H1 (cell line): Measurements from ENCODE around the gene LPCAT1. TPM values are rescaled to one million over a fixed set of nuclear protein-coding genes. Genes with fewer than 3 reads are reported as not detected.

Experiments
- CTCF ChIA-PET: fragments of 300-600 bp; sonication (Branson Sonifier 250); formaldehyde crosslinking; loops from one replicate; lab custom pipeline; 2021; ENCODE audit not compliant: partially characterized antibody; lab: Charles Lee
- POLR2A ChIA-PET: fragments of 300-600 bp; sonication (Branson Sonifier 250); formaldehyde crosslinking; loops from one replicate; lab custom pipeline; 2021; ENCODE audit warnings: inconsistent platforms; ENCODE audit not compliant: partially characterized antibody; lab: Charles Lee
- DNase-seq, 2 experiments: peaks; one replicate each; pipeline versions ENCODE4 v3.0.0 to v3.0.0-alpha.2; 2010 to 2022; ENCODE audit warnings: low spot score in 2 of 2, low read depth in 1 of 2, mixed read lengths in 1 of 2
- FAIRE-seq: peaks from 2 replicates; lab custom pipeline; 2011; peaks lifted over from hg19 to GRCh38; lab: Jason Lieb, UNC
- H2AFZ ChIP-seq: 2 replicates; pipeline ENCODE4 v1.8.1; 2012; ENCODE audit warnings: low read length, inconsistent platforms
- H2AK5ac ChIP-seq: 2 replicates; pipeline ENCODE4 v1.6.1; 2013; ENCODE audit warnings: low read depth, low read length
- H2BK120ac ChIP-seq: replicated peaks from 2 replicates; pipeline ENCODE3; 2013; ENCODE audit warnings: low read depth, low read length, inconsistent platforms
- H2BK12ac ChIP-seq: 2 replicates; pipeline ENCODE4 v1.6.1; 2013; ENCODE audit warnings: low read depth, low read length
- H2BK15ac ChIP-seq: 2 replicates; pipeline ENCODE4 v1.6.1; 2013; ENCODE audit warnings: low read length
- H2BK20ac ChIP-seq: 2 replicates; pipeline ENCODE4 v1.6.1; 2013; ENCODE audit warnings: low read length
- H2BK5ac ChIP-seq: 2 replicates; pipeline ENCODE4 v1.6.1; 2013; ENCODE audit warnings: low read depth, low read length
- H3K14ac ChIP-seq: 2 replicates; pipeline ENCODE4 v1.6.1; 2013; ENCODE audit warnings: inconsistent platforms; ENCODE audit not compliant: insufficient read length
- H3K18ac ChIP-seq: 2 replicates; pipeline ENCODE4 v1.6.1; 2013; ENCODE audit warnings: low read length; ENCODE audit errors: extremely low read depth
- H3K23ac ChIP-seq: 2 replicates; pipeline ENCODE4 v1.6.1; 2013; ENCODE audit warnings: inconsistent platforms; ENCODE audit not compliant: insufficient read length
- H3K23me2 ChIP-seq: 2 replicates; pipeline ENCODE4 v1.6.1; 2013; ENCODE audit warnings: low read depth, low read length
- H3K27ac ChIP-seq: 2 replicates; pipeline ENCODE4 v1.6.1; 2011; ENCODE audit warnings: low read depth, low read length, inconsistent platforms
- H3K27me3 ChIP-seq, 4 experiments: replicated peaks in 1 of 4; 1 replicate in 1 of 4; 2 replicates in 3 of 4; pipeline versions ENCODE4 v1.6.1 to v1.8.1; 2011 to 2013; ENCODE audit warnings: low read length in 3 of 4, mild to moderate bottlenecking in 3 of 4, inconsistent platforms in 2 of 4, mixed read lengths in 2 of 4, moderate library complexity in 1 of 4; ENCODE audit not compliant: control insufficient read depth in 3 of 4, insufficient read depth in 3 of 4; ENCODE audit errors: extremely low read depth in 1 of 4
- H3K36me3 ChIP-seq, 4 experiments: 2 replicates each; pipeline versions ENCODE4 v1.6.1 to v1.8.1; 2011 to 2013; ENCODE audit warnings: mild to moderate bottlenecking in 4 of 4, low read length in 3 of 4, moderate library complexity in 2 of 4, control low read depth in 1 of 4, inconsistent platforms in 1 of 4; ENCODE audit not compliant: insufficient read depth in 4 of 4, control insufficient read depth in 2 of 4
- H3K4ac ChIP-seq: replicated peaks from 2 replicates; pipeline ENCODE3; 2013; ENCODE audit warnings: low read length, low read depth, mixed read lengths, inconsistent platforms; ENCODE audit not compliant: insufficient read length
- H3K4me1 ChIP-seq, 4 experiments: replicated peaks in 1 of 4; 1 replicate in 1 of 4; 2 replicates in 3 of 4; pipeline versions ENCODE4 v1.6.1 to v1.8.1; 2011 to 2013; ENCODE audit warnings: low read length in 3 of 4, inconsistent platforms in 2 of 4, mixed read lengths in 1 of 4; ENCODE audit not compliant: insufficient read depth in 4 of 4, control insufficient read depth in 3 of 4
- H3K4me2 ChIP-seq, 2 experiments: 2 replicates each; pipeline versions ENCODE4 v1.6.1 to v1.8.1; 2011 to 2013; ENCODE audit warnings: low read depth in 2 of 2, low read length in 2 of 2, control low read depth in 1 of 2, inconsistent platforms in 1 of 2, mild to moderate bottlenecking in 1 of 2; ENCODE audit not compliant: insufficient read depth in 1 of 2
- H3K4me3 ChIP-seq, 4 experiments: fragments of 200-600, 300-600 bp in 1 of 4; sonication (generic), shearing (Covaris generic), sonication (Bioruptor Twin) in 1 of 4; 2 replicates each; pipeline versions ENCODE4 v1.5.1 to v1.8.1; 2011 to 2016; ENCODE audit warnings: low read length in 4 of 4, low read depth in 3 of 4, control low read depth in 2 of 4, inconsistent platforms in 2 of 4, mild to moderate bottlenecking in 2 of 4, mixed read lengths in 1 of 4, moderate library complexity in 1 of 4; ENCODE audit not compliant: insufficient read depth in 2 of 4; ENCODE audit errors: extremely low read depth in 1 of 4
- H3K56ac ChIP-seq: replicated peaks from 2 replicates; pipeline ENCODE3; 2013; ENCODE audit warnings: low read depth, mild to moderate bottlenecking, mixed read lengths, low read length, inconsistent platforms; ENCODE audit not compliant: insufficient read length
- H3K79me1 ChIP-seq: 2 replicates; pipeline ENCODE4 v1.6.1; 2013; ENCODE audit warnings: low read depth, low read length, control low read depth
- H3K79me2 ChIP-seq, 2 experiments: 2 replicates each; pipeline versions ENCODE4 v1.6.1 to v1.8.1; 2012 to 2013; ENCODE audit warnings: low read length in 2 of 2, mild to moderate bottlenecking in 2 of 2, inconsistent platforms in 1 of 2; ENCODE audit not compliant: insufficient read depth in 2 of 2, control insufficient read depth in 1 of 2
- H3K9ac ChIP-seq, 4 experiments: replicated peaks in 1 of 4; 1 replicate in 1 of 4; 2 replicates in 3 of 4; pipeline versions ENCODE4 v1.6.1 to v1.8.1; 2011 to 2013; ENCODE audit warnings: low read depth in 3 of 4, low read length in 3 of 4, control low read depth in 2 of 4, mild to moderate bottlenecking in 2 of 4, moderate library complexity in 2 of 4, inconsistent platforms in 1 of 4; ENCODE audit errors: extremely low read depth in 1 of 4
- H3K9me3 ChIP-seq, 2 experiments: 2 replicates each; pipeline versions ENCODE4 v1.6.1 to v1.8.1; 2012 to 2013; ENCODE audit warnings: mild to moderate bottlenecking in 2 of 2, moderate library complexity in 2 of 2, control low read depth in 1 of 2, inconsistent platforms in 1 of 2, low read depth in 1 of 2, low read length in 1 of 2, mixed read lengths in 1 of 2; ENCODE audit not compliant: insufficient read depth in 2 of 2
- H4K20me1 ChIP-seq, 2 experiments: replicated peaks in 1 of 2; 2 replicates each; pipeline versions ENCODE3 to v1.8.1; 2011 to 2013; ENCODE audit warnings: inconsistent platforms in 2 of 2, low read length in 2 of 2, mild to moderate bottlenecking in 1 of 2; ENCODE audit not compliant: insufficient read depth in 2 of 2, control insufficient read depth in 1 of 2
- H4K5ac ChIP-seq: 2 replicates; pipeline ENCODE4 v1.6.1; 2013; ENCODE audit warnings: low read length, low read depth, mixed read lengths, inconsistent platforms; ENCODE audit not compliant: insufficient read length
- H4K8ac ChIP-seq: 2 replicates; pipeline ENCODE4 v1.8.0; 2013; ENCODE audit warnings: mild to moderate bottlenecking, moderate library complexity, low read length, inconsistent platforms; ENCODE audit not compliant: insufficient read depth; ENCODE audit errors: extremely low read depth
- H4K91ac ChIP-seq: replicated peaks from 2 replicates; pipeline ENCODE3; 2013; ENCODE audit warnings: low read length, mixed read lengths, inconsistent platforms; ENCODE audit not compliant: insufficient read length
- CBX5 ChIP-seq: fragments of 300-800, 300-1000 bp; sonication (generic); IDR thresholded peaks from 2 replicates; pipeline ENCODE4 v1.7.1; 2016; ENCODE audit warnings: antibody characterized with exemption, low read length, low read depth
- CHD2 ChIP-seq: IDR thresholded peaks from 2 replicates; pipeline ENCODE4 v1.6.1; 2012; ENCODE audit warnings: low read length, improper control_type of control experiment
- HDAC6 ChIP-seq: IDR thresholded peaks from one replicate; pipeline ENCODE4 v1.7.1; 2012; ENCODE audit warnings: low read depth, mild to moderate bottlenecking, inconsistent platforms, low read length, moderate library complexity
- KDM1A ChIP-seq: fragments of 200-600, 300-600 bp; sonication (generic); IDR thresholded peaks from 2 replicates; pipeline ENCODE4 v1.7.1; 2016; ENCODE audit warnings: mild to moderate bottlenecking, low read length, borderline replicate concordance
- KDM4A ChIP-seq: IDR thresholded peaks from one replicate; pipeline ENCODE4 v1.7.1; 2012; ENCODE audit warnings: low read depth, mild to moderate bottlenecking, moderate library complexity, low read length, inconsistent platforms; ENCODE audit not compliant: severe bottlenecking
- NRF1 ChIP-seq: IDR thresholded peaks from 2 replicates; pipeline ENCODE4 v1.6.1; 2011; ENCODE audit warnings: mild to moderate bottlenecking, low read depth, low read length, improper control_type of control experiment
- PHF8 ChIP-seq: fragments of 200-600 bp; sonication (generic); conservative IDR thresholded peaks from 2 replicates; pipeline ENCODE4 v1.7.1; 2012; ENCODE audit warnings: low read depth, mild to moderate bottlenecking, inconsistent platforms, low read length, moderate library complexity
- POLR2A ChIP-seq, 2 experiments: IDR thresholded peaks; 1 replicate in 1 of 2; 2 replicates in 1 of 2; pipeline ENCODE4 v1.6.1; 2011; ENCODE audit warnings: low read depth in 2 of 2, low read length in 2 of 2, mild to moderate bottlenecking in 2 of 2; ENCODE audit errors: control extremely low read depth in 1 of 2
- POLR2AphosphoS5 ChIP-seq: IDR thresholded peaks from 2 replicates; pipeline ENCODE4 v1.6.1; 2011; ENCODE audit warnings: low read depth, low read length
- SUZ12 ChIP-seq: fragments of 200-600 bp; sonication (generic); IDR thresholded peaks from 2 replicates; pipeline ENCODE4 v1.6.1; 2012; ENCODE audit warnings: mild to moderate bottlenecking, inconsistent platforms, low read length, moderate library complexity, mixed read lengths
- TAF7 ChIP-seq: optimal IDR thresholded peaks from 2 replicates; pipeline ENCODE3; 2011; ENCODE audit warnings: low read depth, mild to moderate bottlenecking, inconsistent platforms, low read length, moderate library complexity, borderline replicate concordance
- TBP ChIP-seq: IDR thresholded peaks from 2 replicates; pipeline ENCODE4 v1.6.1; 2011; ENCODE audit warnings: low read depth, low read length, improper control_type of control experiment
- TEAD4 ChIP-seq: IDR thresholded peaks from 2 replicates; pipeline ENCODE4 v1.6.1; 2012; ENCODE audit warnings: low read depth, low read length, inconsistent platforms, mixed read lengths
- WGBS, 2 experiments: shearing (Covaris generic) in 1 of 2; methylation state at CpG; one replicate each; pipeline versions ENCODE4 v1.1.6 to v1.1.7; 2013 to 2015; ENCODE audit warnings: low lambda C conversion rate in 2 of 2, mixed read lengths in 2 of 2, inconsistent platforms in 1 of 2, low coverage in 1 of 2, missing lambda C conversion rate in 1 of 2; ENCODE audit not compliant: insufficient replicate concordance in 2 of 2, insufficient coverage in 1 of 2, insufficient read length in 1 of 2; ENCODE audit errors: extremely low coverage in 1 of 2, missing lambda C conversion rate in 1 of 2; 5-methylcytosine and 5-hydroxymethylcytosine counted together
- polyA plus RNA-seq, 7 experiments: library from polyadenylated mRNA; depleted of rRNA in 3 of 7; stranded (reverse) in 5 of 7; unstranded in 2 of 7; fragments of >200 nt in 5 of 7; fragments of 200-250 nt in 2 of 7; gene quantifications; 1 replicate in 5 of 7; 2 replicates in 1 of 7; 4 replicates in 1 of 7; pipeline versions ENCODE4 v1.2.1 to v1.2.3, GENCODE V29; 2011 to 2013; ENCODE audit warnings: missing spikeins in 2 of 7, mixed read lengths in 2 of 7
- total RNA-seq: library from RNA; stranded (reverse); fragmentation: NEBNext Ultra II Directional; extraction: Animal tissue kit (Norgen Biotek cat#: 25700); gene quantifications from 2 replicates; pipeline ENCODE4 v1.2.1, GENCODE V29; 2021

LPCAT1 gene
- total and polyA plus RNA-seq, 2 of the 8 experiments (the other 6 are each of a cell fraction or from before 2014, with no cell fraction given) = 107 to 260 TPM

DNA sequence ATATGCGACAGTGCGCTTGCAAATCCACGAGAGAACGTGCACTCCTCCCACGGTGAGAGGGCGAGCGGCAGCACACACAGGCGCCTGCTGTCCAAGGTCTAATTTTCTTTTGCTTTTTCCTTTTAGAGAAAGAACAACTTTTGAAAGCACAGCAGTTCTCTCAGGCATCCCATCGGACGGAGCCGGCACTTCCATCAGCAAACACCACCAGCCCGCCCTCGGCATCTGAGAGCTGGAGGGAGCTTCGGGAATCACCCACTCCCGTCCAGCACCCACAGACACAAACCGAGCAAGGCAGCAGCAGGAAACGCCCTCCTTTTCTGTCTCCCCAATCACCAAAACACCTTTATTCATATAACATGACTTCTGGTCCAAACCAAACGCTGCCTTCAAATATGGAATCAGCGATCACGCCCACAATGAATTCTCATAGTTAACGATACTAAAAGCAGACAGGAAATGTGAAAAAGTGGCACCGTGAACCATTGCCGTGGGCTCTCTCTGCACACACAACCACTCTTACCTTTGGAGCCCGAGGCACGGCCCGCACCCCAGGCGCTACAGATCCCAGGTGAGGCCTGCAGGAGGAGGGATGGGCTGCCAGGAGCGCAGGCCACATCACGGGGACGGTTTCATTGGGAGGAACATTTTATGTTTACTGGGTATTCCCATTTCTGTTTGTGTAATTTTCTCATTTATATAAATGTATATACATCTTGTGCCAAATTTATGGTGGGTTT lies 14.2 kb downstream of the LPCAT1 start:
- no peak overlapping the region; the same call in 1 of the 2 replicates for H2BK5ac ChIP-seq
- H4K91ac ChIP-seq = no peak overlapping the region
- H2BK20ac ChIP-seq = no peak overlapping the region
- peaks cover 2% of the 10 kb centered on the region; the same call in 1 of the 2 replicates for H3K23me2 ChIP-seq
- no peak overlapping the region for H2BK12ac ChIP-seq
- no peak overlapping the region for H2AFZ ChIP-seq
- no peak overlapping the region for H2AK5ac ChIP-seq
- H3K79me1 ChIP-seq = peaks cover 35% of the 10 kb centered on the region
- H3K56ac ChIP-seq = no peak overlapping the region
- peak in 1 of 2 experiments; percentile 40 for DNase-seq
- H3K36me3 ChIP-seq = peaks cover 6 to 45% (median 14%) of the 10 kb centered on the region in 4 experiments
- 93% methylated on average over 30 of the region's 30 CpGs; no CpG with 5 or more reads in 1 of the 2 experiments for WGBS, 2 experiments
- H4K20me1 ChIP-seq = peaks cover 27 to 66% of the 10 kb centered on the region in 2 experiments
- H3K4me3 ChIP-seq = no peak overlapping the region
- peaks cover 7 to 62% (median 53%) of the 10 kb centered on the region in 4 experiments for H3K4me1 ChIP-seq
- ChIA-PET CTCF (interaction anchor here (1.0 to 2.1 kb wide), 3 partner anchors 13 to 92 kb away, joined by 3 to 4 read pairs (median 3); no protein-coding TSS in a partner anchor), POLR2A (interaction anchor here (0.7 to 2.3 kb wide), 5 partner anchors 8 to 15 kb away, joined by 3 to 5 read pairs (median 3); partner anchors contain the start of gene LPCAT1)
- H3K4me2 ChIP-seq = no peak overlapping the region
- no peak overlapping the region for H3K9ac ChIP-seq
- FAIRE-seq = no peak
- H3K79me2 ChIP-seq = peaks cover 64 to 98% of the 10 kb centered on the region in 2 experiments
- no peak overlapping the region for H2BK15ac ChIP-seq
- H4K5ac ChIP-seq = no peak overlapping the region
- H3K4ac ChIP-seq = no peak overlapping the region
- H2BK120ac ChIP-seq = no peak overlapping the region
- no peaks in the 10 kb centered on the region for H3K27me3 ChIP-seq
- H3K9me3 ChIP-seq = no peaks in the 10 kb centered on the region
- no peak overlapping the region for H3K23ac ChIP-seq
- H4K8ac ChIP-seq = 0 out of 2 replicates have a peak overlapping the region, but pooled peaks have one; percentile 3
- H3K27ac ChIP-seq = no peak overlapping the region
- no peak overlapping the region for H3K14ac ChIP-seq
- H3K18ac ChIP-seq = no peak overlapping the region
- TF ChIP-seq POLR2A (IDR thresholded peaks at IDR 0.05; ENCODE audit: control extremely low read depth in 1 of 2, low read depth in 2 of 2, low read length in 2 of 2) (no peak), TEAD4 (no peak), CBX5 (no peak), KDM4A (no peak), TAF7 (no peak), TBP (no peak), PHF8 (no peak), NRF1 (no peak), HDAC6 (no peak), SUZ12 (no peak), POLR2AphosphoS5 (no peak), CHD2 (no peak), KDM1A (no peak)
